H54 (cell line): ENCODE results near the gene TXNDC17.
"Not testable (repeated sequence)": the region's sequence is repeated elsewhere in the genome, so short reads cannot be mapped to it uniquely, and the experiment has no call there.

Source experiments
- DNase-seq: peaks from one replicate; pipeline ENCODE4 v3.0.0; 2011; ENCODE audit warnings: low spot score, mixed read lengths; ENCODE audit not compliant: insufficient read length
- FAIRE-seq: peaks from 3 replicates; lab custom pipeline; 2011; peaks lifted over from hg19 to GRCh38; lab: Jason Lieb, UNC
- POLR2A ChIP-seq: IDR thresholded peaks from 2 replicates; pipeline ENCODE4 v1.6.1; 2011; ENCODE audit warnings: low read depth, mild to moderate bottlenecking, low read length

TXNDC17 gene

GRCh38 chr17:6640536-6641246, at the start of gene TXNDC17, which contains the start of gene KIAA0753:
TXNDC17 (plus strand) TSS chr17:6641060; CDS start chr17:6641083, 23 bp downstream.
KIAA0753 (minus strand) TSS chr17:6640711; CDS start chr17:6635103, 5,608 bp downstream.
- peak; percentile 97 for TF ChIP-seq POLR2A
- peak; percentile 84 for DNase-seq
- peak; percentile 43 for FAIRE-seq

- peak; percentile 24 for DNase-seq
- TF ChIP-seq POLR2A, result no peak
- peak; percentile 82 for FAIRE-seq
Observed at GRCh38 chr17:6591599-6592158, 49.2 kb upstream of the TXNDC17 start.

GRCh38 chr17:6592173-6592572, 48.7 kb upstream of the TXNDC17 start:
- no peak for TF ChIP-seq POLR2A
- DNase-seq (no peak), FAIRE-seq (no peak)

- DNase-seq, FAIRE-seq: not testable (repeated sequence)
Observed at GRCh38 chr17:6593371-6593770, 47.5 kb upstream of the TXNDC17 start.

GRCh38 chr17:6596081-6596480, 44.8 kb upstream of the TXNDC17 start:
- FAIRE-seq (no peak), DNase-seq (no peak)
- no peak for TF ChIP-seq POLR2A

- FAIRE-seq (no peak), DNase-seq (no peak)
- no peak for TF ChIP-seq POLR2A
Observed at GRCh38 chr17:6596511-6596910, 44.3 kb upstream of the TXNDC17 start.

- no peak for TF ChIP-seq POLR2A
- DNase-seq, result no peak
- no peak for FAIRE-seq
Observed at GRCh38 chr17:6596941-6597340, 43.9 kb upstream of the TXNDC17 start.

- no peak for TF ChIP-seq POLR2A
- no peak for FAIRE-seq
- DNase-seq, result no peak
Observed at GRCh38 chr17:6597727-6598126, 43.1 kb upstream of the TXNDC17 start.

- peak; percentile 41 for FAIRE-seq
- no peak for TF ChIP-seq POLR2A
- DNase-seq, result no peak
Observed at GRCh38 chr17:6599364-6599763, 41.5 kb upstream of the TXNDC17 start.

- no peak for FAIRE-seq
- no peak for TF ChIP-seq POLR2A
- DNase-seq, result no peak
Observed at GRCh38 chr17:6602141-6602540, 38.7 kb upstream of the TXNDC17 start.

- FAIRE-seq (no peak), DNase-seq (no peak)
- TF ChIP-seq POLR2A, result no peak
Observed at GRCh38 chr17:6603744-6604325, 37.0 kb upstream of the TXNDC17 start.

- TF ChIP-seq POLR2A, result no peak
- FAIRE-seq (no peak), DNase-seq (no peak)
Observed at GRCh38 chr17:6605142-6605541, 35.7 kb upstream of the TXNDC17 start.

GRCh38 chr17:6608321-6608720, 32.5 kb upstream of the TXNDC17 start:
- TF ChIP-seq POLR2A, result no peak
- DNase-seq, result peak; percentile 11
- peak; percentile 91 for FAIRE-seq

GRCh38 chr17:6610011-6610410, 30.8 kb upstream of the TXNDC17 start:
- FAIRE-seq (no peak), DNase-seq (no peak)
- no peak for TF ChIP-seq POLR2A
